Thyroid gland (tissue), 4 donors: ENCODE measurements around the gene DLG1.

Experiments
- POLR2A ChIP-seq, 2 donors: fragments of 450-650 bp; IDR thresholded peaks; one replicate each; pipeline ENCODE4 v1.6.1; 2017; ENCODE audit warnings: antibody characterized with exemption in 2 of 2, mild to moderate bottlenecking in 2 of 2, moderate library complexity in 1 of 2
- TF ChIP-seq, protein P1 (sequence below), 6 experiments: fragments of 200-600 bp in 3 of 6; fragments of 450-650 bp in 3 of 6; sonication (generic) in 3 of 6; IDR thresholded peaks; one replicate each; pipeline ENCODE4 v1.5.1; 2016 to 2019; ENCODE audit warnings: antibody characterized with exemption in 6 of 6, mild to moderate bottlenecking in 2 of 6, inconsistent platforms in 1 of 6, moderate library complexity in 1 of 6

GRCh38 chr3:197229178-197229577 lies 69.2 kb downstream of the DLG1 start:
- TF ChIP-seq, protein P1, sequence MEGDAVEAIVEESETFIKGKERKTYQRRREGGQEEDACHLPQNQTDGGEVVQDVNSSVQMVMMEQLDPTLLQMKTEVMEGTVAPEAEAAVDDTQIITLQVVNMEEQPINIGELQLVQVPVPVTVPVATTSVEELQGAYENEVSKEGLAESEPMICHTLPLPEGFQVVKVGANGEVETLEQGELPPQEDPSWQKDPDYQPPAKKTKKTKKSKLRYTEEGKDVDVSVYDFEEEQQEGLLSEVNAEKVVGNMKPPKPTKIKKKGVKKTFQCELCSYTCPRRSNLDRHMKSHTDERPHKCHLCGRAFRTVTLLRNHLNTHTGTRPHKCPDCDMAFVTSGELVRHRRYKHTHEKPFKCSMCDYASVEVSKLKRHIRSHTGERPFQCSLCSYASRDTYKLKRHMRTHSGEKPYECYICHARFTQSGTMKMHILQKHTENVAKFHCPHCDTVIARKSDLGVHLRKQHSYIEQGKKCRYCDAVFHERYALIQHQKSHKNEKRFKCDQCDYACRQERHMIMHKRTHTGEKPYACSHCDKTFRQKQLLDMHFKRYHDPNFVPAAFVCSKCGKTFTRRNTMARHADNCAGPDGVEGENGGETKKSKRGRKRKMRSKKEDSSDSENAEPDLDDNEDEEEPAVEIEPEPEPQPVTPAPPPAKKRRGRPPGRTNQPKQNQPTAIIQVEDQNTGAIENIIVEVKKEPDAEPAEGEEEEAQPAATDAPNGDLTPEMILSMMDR (IDR thresholded peaks at IDR 0.05), result no peak
- TF ChIP-seq POLR2A (IDR thresholded peaks at IDR 0.05), result no peak
